CD4-positive, alpha-beta T cell treated with Interleukin-17A for 4 hours (primary cell): ENCODE results near the gene F11.
"Not testable (repeated sequence)": the region's sequence is repeated elsewhere in the genome, so short reads cannot be mapped to it uniquely, and the experiment has no call there.

Experiments used
- DNase-seq: peaks from one replicate; pipeline ENCODE4 v3.0.0-alpha.2; 2020; ENCODE audit warnings: mixed read lengths

F11 gene

DNA sequence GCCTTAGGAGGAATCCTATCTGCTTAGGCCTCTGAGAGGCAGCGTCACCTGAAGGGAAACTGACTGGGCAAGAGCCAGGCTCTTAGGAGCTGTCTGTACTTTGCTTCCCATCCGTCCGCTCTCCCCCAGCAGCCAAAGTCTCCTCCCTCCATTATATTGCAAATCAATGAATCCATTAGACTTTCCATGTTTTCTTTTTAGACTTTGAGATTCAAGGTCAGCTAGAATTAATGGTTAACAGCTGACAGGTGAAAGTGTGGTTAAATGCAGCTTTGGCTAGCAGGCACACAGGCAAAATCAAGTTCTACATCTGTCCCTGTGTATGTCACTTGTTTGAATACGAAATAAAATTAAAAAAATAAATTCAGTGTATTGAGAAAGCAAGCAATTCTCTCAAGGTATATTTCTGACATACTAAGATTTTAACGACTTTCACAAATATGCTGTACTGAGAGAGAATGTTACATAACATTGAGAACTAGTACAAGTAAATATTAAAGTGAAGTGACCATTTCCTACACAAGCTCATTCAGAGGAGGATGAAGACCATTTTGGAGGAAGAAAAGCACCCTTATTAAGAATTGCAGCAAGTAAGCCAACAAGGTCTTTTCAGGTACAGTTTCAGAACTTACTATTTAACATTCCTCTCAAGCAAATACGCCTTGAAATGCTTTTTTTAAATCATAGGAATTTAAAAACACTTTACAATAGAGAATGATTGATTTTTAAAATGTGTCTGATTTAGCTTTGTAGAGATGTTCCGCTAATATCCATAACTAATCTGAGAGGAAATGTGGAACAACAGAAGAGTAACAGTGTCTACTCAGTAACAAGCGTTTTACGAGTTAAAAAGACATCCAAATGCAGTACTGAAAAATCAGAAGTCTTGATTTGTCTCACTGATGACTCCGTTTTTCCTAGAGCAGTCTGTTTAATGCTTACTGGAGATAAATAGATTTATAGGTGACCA, at the start of gene F11:
Gene F11 (plus strand): TSS at position 507 of the 970 bp plus-strand sequence. CDS start 948 bp downstream, outside the sequence.
- DNase-seq = no peak

DNA sequence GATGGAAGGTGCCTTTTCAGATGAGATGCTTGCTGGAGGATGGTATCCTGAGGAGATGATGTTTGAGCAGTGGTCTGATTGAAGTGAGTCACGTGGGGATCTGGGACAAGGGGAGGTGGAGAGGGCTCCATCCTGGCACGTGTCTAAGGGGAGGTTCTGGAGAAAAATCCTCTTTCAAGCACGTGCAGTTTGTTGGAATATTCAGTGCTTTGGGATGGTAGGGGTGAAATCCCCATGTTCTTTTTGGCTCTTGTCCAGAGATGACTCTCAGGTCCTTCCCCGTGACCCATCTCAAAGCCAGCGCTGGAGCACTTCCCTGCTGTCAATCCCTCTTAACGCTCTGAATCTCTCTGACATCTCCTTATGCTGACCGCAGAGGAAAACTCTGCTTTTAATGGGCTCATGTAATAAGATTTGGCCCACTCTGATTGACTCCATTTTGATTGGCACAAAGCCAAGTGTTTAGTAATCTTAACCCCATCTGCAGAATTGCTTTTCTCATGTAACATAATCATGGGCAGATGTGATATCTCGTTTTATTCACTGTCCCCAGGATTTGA, 49.4 kb upstream of the F11 start:
- DNase-seq = no peak

DNA sequence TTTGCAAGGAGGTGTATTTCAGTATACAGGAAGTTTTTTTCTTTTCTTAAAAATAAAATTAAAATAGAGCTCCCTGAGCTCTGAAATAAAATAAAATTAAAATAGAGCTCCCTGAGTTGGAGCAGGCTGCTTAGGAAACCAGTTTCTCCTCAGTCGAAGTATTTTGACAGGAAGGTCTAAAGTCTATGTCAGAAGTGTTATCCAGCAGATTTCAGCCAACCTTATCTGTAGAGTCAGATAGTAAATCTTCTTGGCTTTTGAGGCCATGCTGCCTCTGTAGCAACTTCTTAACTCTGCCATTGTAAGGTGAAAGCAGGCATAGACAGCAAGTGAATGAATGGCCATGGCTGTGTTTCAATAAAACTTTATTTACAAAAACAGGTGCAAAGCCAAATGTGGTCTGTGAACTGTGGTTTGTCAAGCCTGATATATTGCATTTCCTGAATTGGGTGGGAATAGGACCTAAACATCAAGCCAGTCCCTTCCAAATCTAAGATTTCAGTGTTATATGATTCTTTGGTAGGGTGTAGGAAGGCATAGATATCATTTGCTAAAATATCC, 48.2 kb upstream of the F11 start:
- no peak for DNase-seq

DNA sequence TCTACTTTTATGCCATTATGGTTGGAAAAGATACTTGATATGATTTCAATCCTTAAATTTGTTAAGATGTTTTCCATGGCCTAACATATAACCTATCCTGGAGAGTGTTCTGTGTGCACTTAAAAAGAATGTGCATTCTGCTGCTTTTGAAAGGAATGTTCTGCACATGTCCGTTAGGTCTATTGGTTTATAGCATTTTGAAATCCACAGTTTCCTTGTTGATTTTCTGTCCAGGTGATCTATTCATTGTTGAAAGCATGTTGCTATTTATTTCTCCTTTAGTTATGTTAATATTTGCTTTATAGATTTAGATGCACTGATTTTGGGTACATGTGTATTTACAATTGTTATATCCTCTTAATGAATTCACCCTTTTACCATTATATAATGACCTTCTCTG, 44.4 kb upstream of the F11 start:
- no peak for DNase-seq

DNA sequence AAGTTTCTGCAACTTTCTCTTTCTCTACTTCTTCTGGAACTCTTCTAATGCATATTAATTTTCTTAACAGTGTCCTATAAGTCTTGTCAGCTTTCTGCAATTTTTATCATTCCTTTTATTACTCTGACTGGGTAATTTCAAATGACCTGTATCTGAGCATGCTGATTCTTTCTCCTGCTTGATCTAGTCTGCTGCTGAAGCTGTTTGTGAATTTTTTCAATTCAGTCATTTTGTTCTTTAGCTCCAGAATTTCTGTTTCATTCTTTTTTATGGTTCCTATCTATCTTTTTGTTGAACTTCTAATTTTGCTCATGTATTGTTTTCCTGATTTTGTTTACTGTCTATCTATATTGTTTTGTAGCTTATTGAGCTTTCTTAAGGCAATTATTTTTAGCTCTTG, 40.1 kb upstream of the F11 start:
- no peak for DNase-seq

DNA sequence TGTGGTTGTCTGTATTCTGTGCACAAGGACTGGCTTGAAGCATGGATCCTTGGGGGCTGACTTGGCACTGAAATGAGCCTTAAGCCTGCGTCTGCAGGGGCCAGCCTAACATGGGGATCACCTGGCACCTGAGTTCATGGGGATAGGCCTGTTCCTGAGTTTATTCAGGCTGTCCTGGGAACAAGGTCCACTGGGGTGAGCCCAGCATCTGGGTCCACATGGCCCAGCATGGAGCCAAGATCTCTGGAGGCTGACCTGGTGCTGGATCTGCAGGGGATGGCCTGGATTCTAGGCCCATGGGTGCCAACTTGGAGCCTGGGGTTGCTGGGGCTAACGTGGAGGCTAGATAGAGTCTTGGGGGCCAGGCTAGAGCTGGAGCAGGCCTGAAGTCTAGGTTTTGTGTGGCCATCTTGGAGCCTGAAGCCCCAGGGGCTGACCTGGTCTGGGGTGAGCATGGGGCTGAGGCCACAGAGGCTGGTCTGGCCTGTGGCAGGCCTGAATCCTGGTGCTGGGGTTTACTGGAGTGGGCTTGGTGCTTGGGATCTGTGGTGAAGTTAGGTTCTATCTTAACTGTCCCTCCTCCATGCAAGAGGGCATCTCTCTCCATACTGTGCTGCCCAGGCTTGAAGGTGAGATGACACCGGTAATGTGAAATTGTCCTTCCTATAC, 39.3 kb upstream of the F11 start:
- no peak for DNase-seq

DNA sequence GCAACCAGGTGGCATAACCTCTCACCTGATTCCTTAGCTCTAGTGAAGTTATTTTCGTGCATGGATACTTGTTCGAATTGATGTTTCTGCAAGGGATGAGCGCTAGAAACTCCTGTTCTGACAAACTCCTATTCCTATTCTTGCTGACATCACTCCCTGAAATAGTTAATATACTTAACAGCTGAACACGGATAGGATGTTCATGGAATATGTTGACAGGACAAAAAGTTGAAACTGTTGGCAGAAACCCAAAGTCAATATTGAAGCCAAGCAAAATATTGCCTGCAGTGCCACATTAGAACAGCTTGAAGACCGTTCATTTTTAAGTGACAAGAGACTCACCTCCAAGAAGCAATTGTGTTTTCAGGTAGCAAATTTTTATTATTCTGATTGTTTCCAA, 38.8 kb upstream of the F11 start, which contains the start of gene KLKB1:
Gene KLKB1 (plus strand): TSS at position 287 of the 400 bp plus-strand sequence. CDS start 689 bp downstream, outside the sequence.
- DNase-seq = no peak

DNA sequence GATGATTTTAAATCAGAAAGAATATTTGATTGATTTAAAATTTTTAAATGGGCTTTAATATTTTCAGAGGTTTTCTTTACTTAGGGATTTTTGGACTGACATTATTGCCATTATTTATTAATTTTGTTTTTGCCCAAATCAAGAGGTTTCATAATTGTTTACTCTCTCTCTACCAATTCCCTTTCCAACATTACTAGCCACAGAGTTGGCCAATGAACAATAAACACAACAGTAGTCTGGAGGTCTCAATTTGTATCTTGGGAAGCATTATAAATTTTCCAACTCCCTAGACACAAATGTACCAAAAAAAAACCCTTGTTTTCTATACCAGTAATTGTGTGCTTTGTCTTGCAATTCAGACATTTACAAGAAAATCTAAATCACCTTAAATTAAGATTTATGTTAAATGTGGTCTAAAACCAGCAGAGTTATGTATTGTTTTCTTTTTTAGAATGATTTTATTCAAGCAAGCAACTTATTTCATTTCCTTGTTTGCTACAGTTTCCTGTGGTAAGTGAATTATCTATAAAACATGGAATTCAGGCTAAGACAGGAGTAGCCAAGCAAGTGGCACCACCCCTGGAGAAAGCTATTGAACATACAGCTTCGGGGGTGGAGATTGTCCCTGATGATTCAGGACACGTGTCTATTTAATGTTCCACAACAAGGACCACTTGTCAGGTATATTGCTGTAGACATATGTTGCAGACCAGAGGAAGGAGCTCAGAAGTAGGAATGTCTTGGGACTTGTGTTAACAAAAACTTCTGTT, 38.1 kb upstream of the F11 start:
- DNase-seq = no peak

DNA sequence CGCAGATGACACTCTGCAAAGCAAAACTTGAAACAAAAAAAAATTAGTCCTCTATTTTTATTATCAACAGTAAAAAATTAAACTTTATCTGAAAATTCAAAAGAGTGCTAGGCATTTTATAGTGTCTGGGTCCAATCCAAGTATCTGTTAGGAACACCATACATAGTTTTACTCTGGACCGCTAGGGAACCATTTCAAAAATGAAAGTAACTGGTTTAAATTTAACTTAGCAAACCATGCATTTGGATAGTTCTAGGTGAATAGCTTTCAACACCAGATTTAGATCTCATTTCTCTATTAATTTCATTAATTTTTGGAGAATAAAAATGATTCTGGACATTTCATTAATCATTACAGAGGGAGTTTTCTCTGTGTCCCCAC, 37.5 kb upstream of the F11 start:
- DNase-seq = no peak

DNA sequence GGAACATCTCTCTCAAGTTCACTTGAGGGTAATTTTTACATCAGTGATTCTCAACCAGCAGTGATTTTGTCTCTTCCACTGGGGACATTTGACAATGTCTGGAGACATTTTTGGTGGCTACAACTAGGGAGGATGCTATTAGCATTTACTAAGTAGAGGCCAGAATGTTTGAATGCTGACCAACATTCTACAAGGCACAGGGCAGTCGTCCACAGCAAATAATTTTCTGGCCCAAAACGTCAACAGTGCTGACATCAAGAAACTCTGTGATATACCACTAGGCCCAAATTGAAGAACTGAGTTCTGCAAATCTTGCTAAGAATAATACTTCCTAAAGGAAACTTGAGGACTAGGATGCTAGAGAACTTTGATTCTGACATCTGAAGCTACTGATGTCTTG, 31.6 kb upstream of the F11 start:
- no peak for DNase-seq

DNA sequence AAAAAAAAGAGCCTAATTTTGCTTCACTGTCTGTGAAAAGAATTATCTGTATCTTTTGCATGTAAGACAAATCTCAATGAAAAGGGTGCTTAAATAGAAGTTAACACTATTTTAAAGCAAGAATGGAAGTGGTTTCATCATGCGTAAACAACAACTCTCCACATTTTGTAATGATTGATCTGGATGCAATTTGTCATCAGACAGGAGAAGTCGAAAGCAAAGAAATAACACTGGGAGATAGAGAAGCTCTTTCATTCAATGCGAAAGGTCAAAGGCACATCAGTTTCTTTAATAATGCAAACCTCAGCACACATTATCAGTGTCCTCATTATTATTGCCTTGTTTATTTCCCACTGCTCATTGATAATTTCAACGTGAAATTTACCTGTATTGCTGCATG, 29.9 kb upstream of the F11 start:
- no peak for DNase-seq

DNA sequence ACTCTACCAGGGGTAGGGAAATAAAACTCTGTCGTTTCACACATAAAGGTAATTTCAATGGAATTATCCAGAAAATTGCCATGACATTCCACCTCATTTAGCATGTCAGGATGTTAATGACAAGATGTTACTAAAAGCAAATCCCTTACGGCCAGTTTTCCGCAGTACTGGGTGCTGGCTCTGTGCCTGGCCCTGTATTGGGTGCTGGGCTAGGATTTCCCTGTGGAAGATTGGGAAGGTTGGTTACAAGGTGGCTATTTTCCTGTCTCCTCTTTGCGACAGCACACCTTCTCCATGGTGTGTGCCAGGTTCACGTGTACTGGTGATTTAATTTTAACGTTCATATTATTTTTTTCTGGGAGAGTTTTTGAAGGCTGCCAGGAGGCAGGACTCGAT, 25.5 kb upstream of the F11 start:
- DNase-seq = no peak

DNA sequence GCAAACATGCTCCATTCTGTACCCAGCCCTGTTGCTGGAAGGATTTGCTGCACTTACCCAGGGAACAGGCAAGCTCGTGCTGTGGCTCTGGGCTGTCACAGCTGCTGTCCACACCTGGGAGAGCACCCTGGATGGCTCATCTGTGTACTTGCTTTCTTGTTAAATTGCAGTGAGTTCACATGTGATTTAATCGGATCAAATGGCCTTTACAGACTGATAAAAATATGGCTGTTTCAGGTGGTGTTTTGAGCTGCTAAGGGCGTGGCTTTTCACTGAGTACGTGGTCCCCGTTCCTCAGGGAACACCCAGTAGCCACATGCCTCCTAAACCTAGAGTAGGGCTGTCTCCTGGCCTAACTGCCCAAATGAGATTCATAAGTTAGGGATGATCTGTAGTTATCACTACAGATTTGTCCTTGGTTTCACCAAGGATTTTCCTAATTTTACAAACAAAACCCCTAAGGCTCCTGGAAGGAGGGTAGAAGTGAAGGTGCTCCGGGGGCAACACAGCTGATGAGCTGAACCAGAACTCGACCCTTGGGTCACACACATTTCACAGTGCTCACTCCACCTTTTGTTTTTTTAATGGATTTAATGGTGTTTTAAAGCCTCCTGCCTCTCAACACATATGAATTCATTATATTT, 25.0 kb upstream of the F11 start:
- DNase-seq = no peak

DNA sequence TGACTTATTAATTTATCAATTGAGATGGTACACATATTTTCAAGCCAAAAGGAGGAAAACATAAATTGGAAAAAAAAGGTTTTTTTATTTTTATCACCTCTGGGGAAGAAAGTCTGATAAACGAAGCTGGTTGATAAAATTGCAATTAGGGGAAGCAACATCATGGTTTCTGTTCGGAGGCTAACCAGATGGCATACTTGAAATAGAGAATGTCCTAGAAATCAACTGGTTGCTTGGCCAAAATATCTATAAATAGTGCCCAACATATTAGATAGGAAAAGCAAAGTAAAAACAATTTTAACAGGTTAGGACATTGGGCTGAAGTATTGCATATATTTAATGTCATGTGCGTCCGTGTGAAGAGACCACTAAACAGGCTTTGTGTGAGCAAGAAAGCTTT, 24.4 kb upstream of the F11 start:
- DNase-seq = no peak

DNA sequence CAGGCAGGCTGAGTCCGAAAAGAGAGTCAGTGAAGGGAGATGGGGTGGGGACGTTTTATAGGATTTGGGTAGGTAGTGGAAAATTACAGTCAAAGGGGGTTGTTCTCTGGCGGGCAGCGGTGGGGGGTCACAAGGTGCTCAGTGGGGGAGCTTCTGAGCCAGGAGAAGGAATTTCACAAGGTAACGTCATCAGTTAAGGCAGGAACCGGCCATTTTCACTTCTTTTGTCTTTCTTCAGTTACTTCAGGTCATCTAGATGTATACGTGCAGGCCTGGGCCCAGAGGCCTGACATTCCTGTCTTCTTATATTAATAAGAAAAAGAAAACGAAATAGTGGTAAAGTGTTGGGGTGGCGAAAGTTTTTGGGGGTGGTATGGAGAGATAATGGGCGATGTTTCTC, 24.0 kb upstream of the F11 start:
- not testable (repeated sequence) for DNase-seq

DNA sequence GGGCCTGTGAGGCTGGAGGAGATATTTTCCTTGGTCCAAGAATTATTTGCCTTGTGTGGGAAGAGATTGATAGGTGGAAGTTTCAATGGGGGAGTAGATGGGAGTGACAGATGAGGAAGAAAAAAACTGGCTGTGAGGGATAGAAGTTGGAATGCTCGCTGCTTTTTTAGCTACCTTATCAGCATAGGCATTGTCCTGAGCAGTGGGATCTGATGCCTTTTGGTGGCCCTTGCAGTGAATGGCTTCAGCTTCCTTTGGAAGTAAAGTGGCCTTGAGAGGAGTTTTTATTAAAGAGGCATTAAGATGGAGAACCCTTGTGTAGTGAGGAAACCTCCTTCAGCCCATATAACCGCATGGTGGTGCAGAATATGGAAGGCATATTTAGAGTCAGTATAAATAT, 22.7 kb upstream of the F11 start:
- DNase-seq = no peak

DNA sequence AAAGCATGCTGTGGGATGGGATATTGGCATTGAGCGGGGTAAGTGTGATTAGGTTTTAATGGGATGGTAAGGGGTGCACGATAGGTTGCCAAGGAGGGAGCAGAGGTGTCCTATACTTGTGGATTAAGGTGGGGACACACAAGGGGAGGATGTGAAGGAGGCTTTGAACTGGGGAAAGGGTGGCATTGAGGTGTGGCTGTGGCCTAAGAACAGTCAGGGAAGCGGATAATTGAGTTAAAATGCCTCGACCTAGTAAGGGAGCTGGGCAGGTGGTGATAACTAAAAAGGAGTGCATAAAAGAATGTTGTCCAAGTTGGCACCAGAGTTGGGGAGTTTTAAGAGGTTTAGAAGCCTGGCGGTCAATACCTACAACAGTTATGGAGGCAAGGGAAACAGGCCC, 21.2 kb upstream of the F11 start:
- DNase-seq = no peak

DNA sequence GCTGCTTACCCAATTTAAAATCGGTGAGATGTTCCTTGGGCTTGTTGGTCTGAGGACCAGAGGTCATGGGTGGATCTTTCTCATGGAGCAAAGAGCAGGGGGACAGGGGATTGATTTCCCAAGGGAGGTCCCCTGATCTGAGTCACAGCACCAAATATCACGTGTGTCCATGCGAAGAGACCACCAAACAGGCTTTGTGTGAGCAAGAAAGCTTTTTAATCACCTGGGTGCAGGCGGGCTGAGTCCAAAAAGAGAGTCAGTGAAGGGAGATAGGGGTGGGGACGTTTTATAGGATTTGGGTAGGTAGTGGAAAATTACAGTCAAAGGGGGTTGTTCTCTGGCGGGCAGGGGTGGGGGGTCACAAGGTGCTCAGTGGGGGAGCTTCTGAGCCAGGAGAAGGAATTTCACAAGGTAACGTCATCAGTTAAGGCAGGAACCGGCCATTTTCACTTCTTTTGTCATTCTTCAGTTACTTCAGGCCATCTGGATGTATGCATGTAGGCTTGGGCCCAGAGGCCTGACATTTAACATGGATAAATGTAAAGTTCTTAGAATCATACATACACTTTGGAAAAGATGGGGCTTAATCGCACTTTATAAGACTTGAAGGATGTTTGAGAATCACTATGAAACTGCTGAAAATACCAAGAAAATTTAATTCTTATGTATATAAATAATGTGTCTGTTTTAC, 18.8 kb upstream of the F11 start:
- not testable (repeated sequence) for DNase-seq

DNA sequence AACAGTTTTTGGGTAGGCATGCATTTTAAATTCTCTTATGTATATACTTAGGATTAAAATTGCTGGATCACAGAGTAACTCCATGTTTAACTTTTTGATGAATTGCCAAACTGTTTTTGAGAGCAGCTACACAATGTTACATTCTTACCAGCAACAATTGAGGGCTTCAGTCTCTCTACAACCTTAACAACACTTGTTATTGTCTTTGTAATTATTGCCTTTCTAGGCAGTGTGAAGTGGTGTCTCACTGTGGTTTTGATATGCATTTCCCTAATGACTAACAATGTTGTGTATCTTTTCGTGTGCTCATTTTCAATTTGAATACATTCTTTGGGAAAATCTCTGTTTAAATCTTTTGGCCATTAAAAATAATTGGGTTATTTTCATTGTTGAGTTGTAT, 17.3 kb upstream of the F11 start:
- no peak for DNase-seq

DNA sequence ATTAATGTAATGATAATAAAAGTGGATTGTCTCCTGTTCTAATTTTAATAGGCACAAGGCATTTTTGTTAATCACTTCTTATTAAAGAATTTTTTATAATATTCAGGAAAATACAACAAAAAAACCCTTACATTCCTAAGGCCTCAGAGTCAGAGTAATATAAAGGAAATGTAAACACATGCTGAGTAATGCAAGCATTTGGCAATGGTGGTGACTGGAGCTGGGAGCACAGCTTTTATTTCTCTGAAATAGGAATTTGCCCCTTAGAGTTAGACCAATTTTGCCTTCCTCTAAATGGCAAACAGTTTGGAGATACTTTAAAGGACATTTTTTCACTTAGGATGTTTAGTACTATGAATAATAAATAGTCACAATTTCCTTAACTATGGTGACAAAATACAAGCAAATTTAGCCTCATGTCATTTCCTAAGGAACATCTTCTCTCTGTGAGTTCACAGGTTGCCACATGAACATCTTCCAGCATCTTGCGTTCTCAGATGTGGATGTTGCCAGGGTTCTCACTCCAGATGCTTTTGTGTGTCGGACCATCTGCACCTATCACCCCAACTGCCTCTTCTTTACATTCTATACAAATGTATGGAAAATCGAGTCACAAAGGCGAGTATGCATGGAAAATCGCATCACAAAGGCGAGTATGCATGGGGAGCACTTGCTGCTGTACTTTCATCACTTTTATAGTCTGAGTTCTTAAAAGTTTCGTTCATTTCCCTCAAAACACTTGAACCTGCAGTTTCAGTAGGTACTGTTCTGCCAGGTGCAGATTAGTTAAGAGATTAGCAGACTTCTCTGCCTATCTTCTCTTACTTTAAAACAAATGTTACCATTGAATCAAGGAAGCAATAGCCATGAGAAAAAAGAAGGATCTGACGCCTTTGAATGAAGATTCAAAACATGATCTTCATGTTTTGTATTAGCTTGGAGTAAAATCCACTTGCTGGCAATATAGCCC, 15.9 kb upstream of the F11 start:
- DNase-seq = no peak
